B cell (primary cell): Measurements from ENCODE around the gene EYS. TPM values are rescaled to one million over a fixed set of nuclear protein-coding genes. Genes with fewer than 3 reads are reported as not detected.

ENCODE experiments used
- ATAC-seq: fragments of 200-7000 bp; cut with Tn5 transposase; one replicate; pipeline ENCODE4 v1.10.0; 2021; ENCODE audit warnings: low read depth, mild to moderate bottlenecking, moderate number of reproducible peaks, moderate library complexity
- CTCF ChIA-PET: fragments of 350-600 bp; sonication (Branson Sonifier 250); formaldehyde crosslinking; loops from one replicate; lab custom pipeline; 2021; ENCODE audit warnings: antibody characterized with exemption, inconsistent platforms; lab: Charles Lee
- POLR2A ChIA-PET: fragments of 350-600 bp; sonication (Branson Sonifier 250); formaldehyde crosslinking; loops from one replicate; lab custom pipeline; 2021; ENCODE audit warnings: antibody characterized with exemption; lab: Charles Lee
- DNase-seq: peaks from one replicate; pipeline ENCODE4 v3.0.0; 2013
- H2AFZ ChIP-seq: 2 replicates; pipeline ENCODE4 v1.6.1; 2012; ENCODE audit warnings: mild to moderate bottlenecking, low read depth, low read length; ENCODE audit not compliant: insufficient read depth, poor library complexity, severe bottlenecking
- H3K27ac ChIP-seq, 2 donors: 1 replicate in 1 of 2; 2 replicates in 1 of 2; pipeline ENCODE4 v1.5.1; 2012 to 2013; ENCODE audit warnings: low read length in 2 of 2, mild to moderate bottlenecking in 2 of 2, moderate library complexity in 1 of 2
- H3K27me3 ChIP-seq, 4 experiments: fragments of 200-600 bp in 1 of 4; sonication (generic) in 1 of 4; replicated peaks in 1 of 4; 1 replicate in 2 of 4; 2 replicates in 2 of 4; pipeline versions ENCODE4 v1.6.1 to v1.7.0; 2013 to 2016; ENCODE audit warnings: low read length in 3 of 4, mild to moderate bottlenecking in 2 of 4, mixed read lengths in 1 of 4, moderate library complexity in 1 of 4; ENCODE audit not compliant: insufficient read depth in 4 of 4, control insufficient read depth in 3 of 4; ENCODE audit errors: control extremely low read depth in 1 of 4
- H3K36me3 ChIP-seq, 2 experiments: replicated peaks in 1 of 2; 1 replicate in 1 of 2; 2 replicates in 1 of 2; pipeline versions ENCODE4 v1.6.1 to v1.7.1; 2013; ENCODE audit warnings: low read length in 1 of 2; ENCODE audit not compliant: insufficient read depth in 2 of 2, control insufficient read depth in 1 of 2; ENCODE audit errors: control extremely low read depth in 1 of 2, extremely low read depth in 1 of 2
- H3K4me1 ChIP-seq, 2 donors: fragments of 200-600 bp in 1 of 2; sonication (generic) in 1 of 2; 1 replicate in 1 of 2; 2 replicates in 1 of 2; pipeline versions ENCODE4 v1.5.1 to v1.6.1; 2013 to 2017; ENCODE audit warnings: low read length in 2 of 2; ENCODE audit not compliant: control insufficient read depth in 2 of 2, insufficient read depth in 2 of 2
- H3K4me2 ChIP-seq: replicated peaks from 2 replicates; pipeline ENCODE3; 2012; ENCODE audit warnings: mild to moderate bottlenecking, low read depth, low read length; ENCODE audit not compliant: poor library complexity, severe bottlenecking
- H3K4me3 ChIP-seq, 5 experiments: fragments of 200-600 bp in 1 of 5; sonication (generic) in 1 of 5; 1 replicate in 3 of 5; 2 replicates in 2 of 5; pipeline versions ENCODE4 v1.5.1 to v1.7.0; 2011 to 2016; ENCODE audit warnings: low read length in 4 of 5, mild to moderate bottlenecking in 4 of 5, low read depth in 2 of 5, control low read depth in 1 of 5, moderate library complexity in 1 of 5; ENCODE audit not compliant: insufficient read depth in 1 of 5; ENCODE audit errors: control extremely low read depth in 1 of 5, extremely low read depth in 1 of 5
- H3K79me2 ChIP-seq: fragments of 200-600 bp; sonication (generic); one replicate; pipeline ENCODE4 v1.6.0; 2016; ENCODE audit warnings: low read length; ENCODE audit not compliant: control insufficient read depth, insufficient read depth
- H3K9ac ChIP-seq: fragments of 200-600 bp; sonication (generic); 2 replicates; pipeline ENCODE4 v1.6.1; 2017; ENCODE audit warnings: mild to moderate bottlenecking, low read length, moderate library complexity
- H3K9me3 ChIP-seq, 3 donors: one replicate each; pipeline versions ENCODE4 v1.6.1 to v1.7.1; 2013; ENCODE audit warnings: low read length in 2 of 3; ENCODE audit not compliant: control insufficient read depth in 2 of 3, insufficient read depth in 1 of 3; ENCODE audit errors: control extremely low read depth in 1 of 3
- H4K20me1 ChIP-seq: 2 replicates; pipeline ENCODE4 v1.6.0; 2012; ENCODE audit warnings: mild to moderate bottlenecking, low read length; ENCODE audit not compliant: insufficient read depth, control insufficient read depth, poor library complexity, severe bottlenecking
- H3K27ac Mint-ChIP-seq: one replicate; pipeline ENCODE4 v1.8.0; 2021; ENCODE audit warnings: mixed read lengths
- H3K27me3 Mint-ChIP-seq: one replicate; pipeline ENCODE4 v1.8.0; 2021; ENCODE audit warnings: mixed read lengths
- H3K4me1 Mint-ChIP-seq: one replicate; pipeline ENCODE4 v1.8.0; 2021; ENCODE audit warnings: mixed read lengths
- H3K4me3 Mint-ChIP-seq: one replicate; pipeline ENCODE4 v1.8.0; 2021; ENCODE audit warnings: mixed read lengths
- H3K9me3 Mint-ChIP-seq: one replicate; pipeline ENCODE4 v1.8.0; 2022; ENCODE audit warnings: mixed read lengths; ENCODE audit not compliant: insufficient read depth
- EZH2 ChIP-seq: IDR thresholded peaks from 2 replicates; pipeline ENCODE4 v1.6.1; 2012; ENCODE audit warnings: borderline replicate concordance, low read depth, mild to moderate bottlenecking, moderate library complexity, low read length; ENCODE audit not compliant: insufficient read depth, poor library complexity, severe bottlenecking
- WGBS: methylation state at CpG from one replicate; pipeline ENCODE4 v1.1.5; 2013; ENCODE audit warnings: missing lambda C conversion rate; ENCODE audit not compliant: insufficient coverage; 5-methylcytosine and 5-hydroxymethylcytosine counted together
- intact Hi-C: fragments of 100-400 bp; cut with micrococcal nuclease; formaldehyde crosslinking; loops from one replicate; pipeline ENCODE4 v1.10.0; 2022
- polyA plus RNA-seq: library from polyadenylated mRNA; depleted of rRNA; stranded (reverse); fragments of >200 nt; gene quantifications from 2 replicates; pipeline ENCODE4 v1.2.3, GENCODE V29; 2012
- total RNA-seq, 2 donors: library from RNA; stranded (reverse); fragments of 120-200 nt in 1 of 2; gene quantifications; 1 replicate in 1 of 2; 2 replicates in 1 of 2; pipeline versions ENCODE4 v1.2.3 to v1.2.4, GENCODE V29; 2013 to 2022
- TF ChIP-seq, protein P1 (sequence below): fragments of 200-600 bp; IDR thresholded peaks from one replicate; pipeline ENCODE4 v1.8.0; 2022; ENCODE audit warnings: antibody characterized with exemption, mild to moderate bottlenecking

The EYS gene
- total and polyA plus RNA-seq, 2 donors (not counting 1 experiment from before 2014, with no cell fraction given), result not detected

GRCh38 chr6:63883597-63883996, 1823.4 kb downstream of the EYS start:
- no peaks in the 10 kb centered on the region for H3K4me1 ChIP-seq
- no peak for TF ChIP-seq EZH2
- TF ChIP-seq, protein P1, sequence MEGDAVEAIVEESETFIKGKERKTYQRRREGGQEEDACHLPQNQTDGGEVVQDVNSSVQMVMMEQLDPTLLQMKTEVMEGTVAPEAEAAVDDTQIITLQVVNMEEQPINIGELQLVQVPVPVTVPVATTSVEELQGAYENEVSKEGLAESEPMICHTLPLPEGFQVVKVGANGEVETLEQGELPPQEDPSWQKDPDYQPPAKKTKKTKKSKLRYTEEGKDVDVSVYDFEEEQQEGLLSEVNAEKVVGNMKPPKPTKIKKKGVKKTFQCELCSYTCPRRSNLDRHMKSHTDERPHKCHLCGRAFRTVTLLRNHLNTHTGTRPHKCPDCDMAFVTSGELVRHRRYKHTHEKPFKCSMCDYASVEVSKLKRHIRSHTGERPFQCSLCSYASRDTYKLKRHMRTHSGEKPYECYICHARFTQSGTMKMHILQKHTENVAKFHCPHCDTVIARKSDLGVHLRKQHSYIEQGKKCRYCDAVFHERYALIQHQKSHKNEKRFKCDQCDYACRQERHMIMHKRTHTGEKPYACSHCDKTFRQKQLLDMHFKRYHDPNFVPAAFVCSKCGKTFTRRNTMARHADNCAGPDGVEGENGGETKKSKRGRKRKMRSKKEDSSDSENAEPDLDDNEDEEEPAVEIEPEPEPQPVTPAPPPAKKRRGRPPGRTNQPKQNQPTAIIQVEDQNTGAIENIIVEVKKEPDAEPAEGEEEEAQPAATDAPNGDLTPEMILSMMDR, result no peak
- no peak overlapping the region for H3K4me3 ChIP-seq
- H3K79me2 ChIP-seq, result no peaks in the 10 kb centered on the region
- H3K27ac Mint-ChIP-seq, result no peak overlapping the region
- H3K9me3 Mint-ChIP-seq, result no peaks in the 10 kb centered on the region
- no peaks in the 10 kb centered on the region for H3K36me3 ChIP-seq
- no peak overlapping the region for H3K9ac ChIP-seq
- DNase-seq, result no peak
- H3K27me3 ChIP-seq, result no peaks in the 10 kb centered on the region
- H3K4me3 Mint-ChIP-seq, result no peak overlapping the region
- CTCF ChIA-PET, result no interaction called here
- H3K9me3 ChIP-seq, result peaks cover 0 to 9% (median 3%) of the 10 kb centered on the region in 3 donors
- WGBS, result 67% methylated on average over 2 of the region's 6 CpGs
- no peak overlapping the region for H3K27ac ChIP-seq
- ATAC-seq, result no peak
- intact Hi-C loops, result no loop called here
- H3K4me1 Mint-ChIP-seq, result no peaks in the 10 kb centered on the region
- no peaks in the 10 kb centered on the region for H4K20me1 ChIP-seq
- no peak overlapping the region for H2AFZ ChIP-seq
- no peak overlapping the region for H3K4me2 ChIP-seq
- peaks cover 4% of the 10 kb centered on the region for H3K27me3 Mint-ChIP-seq
- POLR2A ChIA-PET, result no interaction called here

- H3K4me2 ChIP-seq, result no peak overlapping the region
- H2AFZ ChIP-seq, result no peak overlapping the region
- H3K79me2 ChIP-seq, result no peaks in the 10 kb centered on the region
- no peak overlapping the region for H3K4me3 Mint-ChIP-seq
- H3K4me3 ChIP-seq, result no peak overlapping the region
- no peaks in the 10 kb centered on the region for H4K20me1 ChIP-seq
- intact Hi-C loops, result no loop called here
- ChIA-PET CTCF (no interaction called here), POLR2A (no interaction called here)
- 100% methylated on average over 1 of the region's 4 CpGs for WGBS
- no peaks in the 10 kb centered on the region for H3K4me1 Mint-ChIP-seq
- no peak overlapping the region for H3K9ac ChIP-seq
- no peaks in the 10 kb centered on the region for H3K4me1 ChIP-seq
- TF ChIP-seq, protein P1, result no peak
- TF ChIP-seq EZH2, result no peak
- peaks cover 3% of the 10 kb centered on the region for H3K27me3 Mint-ChIP-seq
- H3K27ac Mint-ChIP-seq, result no peak overlapping the region
- H3K9me3 Mint-ChIP-seq, result peaks cover 2% of the 10 kb centered on the region
- H3K9me3 ChIP-seq, result peaks cover 0 to 9% (median 3%) of the 10 kb centered on the region in 3 donors
- DNase-seq, result no peak
- no peaks in the 10 kb centered on the region for H3K36me3 ChIP-seq
- no peak overlapping the region for H3K27ac ChIP-seq
- ATAC-seq, result no peak
- H3K27me3 ChIP-seq, result no peaks in the 10 kb centered on the region
These were observed 1824.8 kb downstream of the EYS start for GRCh38 chr6:63882208-63882607.
